HUES48 (cell line): ENCODE measurements around the gene GSTA2.

ENCODE experiments used
- H3K27ac ChIP-seq: one replicate; pipeline ENCODE4 v1.7.0; 2013; ENCODE audit warnings: low read depth, low read length, inconsistent platforms
- H3K27me3 ChIP-seq: 2 replicates; pipeline ENCODE4 v1.6.1; 2013; ENCODE audit warnings: mild to moderate bottlenecking, low read length; ENCODE audit not compliant: control insufficient read depth, insufficient read depth
- H3K36me3 ChIP-seq: 2 replicates; pipeline ENCODE4 v1.6.1; 2013; ENCODE audit warnings: low read length; ENCODE audit not compliant: control insufficient read depth, insufficient read depth
- H3K4me1 ChIP-seq: 2 replicates; pipeline ENCODE4 v1.6.1; 2013; ENCODE audit warnings: mild to moderate bottlenecking, low read length; ENCODE audit not compliant: control insufficient read depth, insufficient read depth
- H3K4me3 ChIP-seq: 2 replicates; pipeline ENCODE4 v1.5.1; 2013; ENCODE audit warnings: mild to moderate bottlenecking, low read depth, low read length
- H3K9ac ChIP-seq: 2 replicates; pipeline ENCODE4 v1.6.1; 2013; ENCODE audit warnings: mild to moderate bottlenecking, low read depth, low read length, moderate library complexity
- H3K9me3 ChIP-seq: 2 replicates; pipeline ENCODE4 v1.6.1; 2013; ENCODE audit warnings: low read length; ENCODE audit not compliant: control insufficient read depth, insufficient read depth

The GSTA2 gene

DNA sequence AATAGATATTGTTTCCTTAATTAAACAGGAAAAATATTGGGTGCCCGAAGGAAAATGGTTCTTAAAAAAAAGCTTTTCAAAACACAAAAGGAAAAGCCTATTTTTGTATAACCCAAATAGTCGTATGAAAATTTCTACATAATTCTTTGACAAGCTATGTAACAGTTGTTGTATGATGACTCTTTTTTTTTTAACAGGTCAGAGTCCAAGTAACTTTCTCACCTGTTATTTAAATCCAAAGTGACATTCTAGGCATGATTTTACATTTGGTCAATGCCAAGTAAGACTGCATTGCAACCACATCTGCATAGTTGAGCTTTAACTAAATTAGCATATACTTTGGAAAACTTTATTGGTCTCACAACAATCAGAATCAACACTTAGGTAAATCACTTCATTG is 24.1 kb downstream of the GSTA2 start:
- Histone ChIP-seq H3K9me3 (no peaks in the 10 kb centered on the region), H3K4me3 (no peak overlapping the region), H3K27me3 (no peaks in the 10 kb centered on the region), H3K27ac (no peak overlapping the region), H3K4me1 (peaks cover 11% of the 10 kb centered on the region), H3K36me3 (no peaks in the 10 kb centered on the region), H3K9ac (no peak overlapping the region)

DNA sequence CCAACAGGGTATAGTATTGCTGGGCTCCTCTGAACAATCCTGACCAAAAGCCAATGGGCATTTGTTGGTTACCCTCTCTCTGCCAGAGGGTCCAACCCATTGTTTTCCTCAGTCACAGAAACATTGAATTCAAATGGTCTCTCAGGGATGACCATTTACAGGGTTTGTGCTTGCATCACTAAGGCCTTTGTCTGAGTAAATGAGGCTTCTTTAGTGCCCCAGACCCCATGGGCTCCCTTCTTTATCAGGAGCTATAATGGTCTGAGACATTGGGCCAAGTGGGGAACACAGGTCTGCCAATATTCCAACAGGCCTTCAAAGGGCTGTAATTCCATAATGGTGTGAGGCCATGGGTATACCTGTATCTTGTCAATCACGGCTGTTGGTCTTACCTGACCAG is 27.1 kb downstream of the GSTA2 start:
- Histone ChIP-seq H3K4me1 (peaks cover 20% of the 10 kb centered on the region), H3K27ac (peak overlapping the region; percentile 48), H3K9me3 (no peaks in the 10 kb centered on the region), H3K27me3 (no peaks in the 10 kb centered on the region), H3K9ac (no peak overlapping the region), H3K36me3 (no peaks in the 10 kb centered on the region), H3K4me3 (no peak overlapping the region)

DNA sequence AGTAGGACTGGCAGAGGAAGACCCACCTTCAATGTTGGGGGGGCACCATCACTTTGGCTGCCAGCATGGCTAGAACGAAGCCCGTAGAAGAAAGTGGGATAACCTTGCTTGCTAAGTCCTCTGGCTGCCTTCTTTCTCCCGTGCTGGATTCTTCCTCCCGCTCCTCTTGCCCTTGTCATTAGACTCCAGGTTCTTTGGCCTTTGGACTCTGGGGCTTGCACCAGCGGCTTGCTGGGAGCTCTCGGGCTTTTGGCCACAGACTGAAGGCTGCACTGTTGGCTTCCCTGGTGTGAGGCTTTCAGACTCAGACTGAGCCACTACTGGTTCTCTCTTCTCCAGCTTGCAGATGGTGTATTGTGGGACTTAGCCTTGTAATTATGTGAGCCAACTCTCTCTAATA is 28.2 kb downstream of the GSTA2 start:
- no peak overlapping the region for H3K9ac ChIP-seq
- no peaks in the 10 kb centered on the region for H3K36me3 ChIP-seq
- no peak overlapping the region for H3K27ac ChIP-seq
- peaks cover 27% of the 10 kb centered on the region for H3K4me1 ChIP-seq
- H3K27me3 ChIP-seq: no peaks in the 10 kb centered on the region
- H3K4me3 ChIP-seq: no peak overlapping the region
- H3K9me3 ChIP-seq: no peaks in the 10 kb centered on the region

DNA sequence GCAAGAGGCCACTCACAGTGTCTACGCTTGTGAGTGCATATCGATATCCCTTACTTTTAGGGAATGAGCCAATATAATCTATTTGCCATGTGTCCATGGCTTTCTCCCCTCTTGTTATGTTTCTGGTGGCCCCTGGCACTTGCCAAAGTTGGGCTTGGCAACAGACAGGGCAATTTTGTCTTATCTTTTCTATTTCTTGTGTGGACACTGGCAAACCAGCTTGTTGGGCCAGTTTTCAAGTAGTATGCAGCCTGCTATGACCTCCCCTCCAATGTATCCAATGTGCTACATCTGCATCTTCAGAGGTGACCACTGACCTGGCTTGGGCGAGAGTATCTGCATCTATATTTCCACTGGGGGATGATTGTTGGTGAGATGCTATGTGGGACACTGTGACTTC is 29.2 kb downstream of the GSTA2 start:
- no peak overlapping the region for H3K27ac ChIP-seq

DNA sequence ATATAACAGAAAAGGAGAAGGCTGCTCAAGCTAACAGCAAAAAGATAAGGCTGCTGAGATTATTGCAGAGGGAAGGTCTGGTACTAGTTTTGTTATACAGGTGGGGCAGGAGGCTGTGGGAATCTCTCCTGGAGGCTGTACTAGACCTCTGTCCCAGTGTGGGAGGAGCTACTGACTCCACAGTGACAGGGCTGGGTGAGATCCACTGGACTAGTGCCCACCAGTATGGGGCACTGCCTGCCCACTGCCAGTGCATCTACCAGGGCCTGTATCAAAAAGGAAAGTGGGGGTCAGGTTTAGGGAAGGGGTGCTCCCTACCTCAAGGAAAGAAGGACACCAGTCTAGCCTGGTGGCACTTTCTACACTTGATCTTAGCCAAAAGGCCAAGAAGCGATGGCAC is 30.1 kb downstream of the GSTA2 start:
- no peaks in the 10 kb centered on the region for H3K9me3 ChIP-seq
- H3K4me3 ChIP-seq: no peak overlapping the region
- H3K4me1 ChIP-seq: peaks cover 27% of the 10 kb centered on the region
- H3K27me3 ChIP-seq: no peaks in the 10 kb centered on the region
- H3K27ac ChIP-seq: no peak overlapping the region
- no peaks in the 10 kb centered on the region for H3K36me3 ChIP-seq
- H3K9ac ChIP-seq: no peak overlapping the region

More for the DNA sequence above, 29.2 kb downstream of the GSTA2 start:
- Histone ChIP-seq H3K27me3 (no peaks in the 10 kb centered on the region), H3K36me3 (no peaks in the 10 kb centered on the region), H3K4me3 (no peak overlapping the region), H3K4me1 (peaks cover 27% of the 10 kb centered on the region), H3K9ac (no peak overlapping the region), H3K9me3 (no peaks in the 10 kb centered on the region)

DNA sequence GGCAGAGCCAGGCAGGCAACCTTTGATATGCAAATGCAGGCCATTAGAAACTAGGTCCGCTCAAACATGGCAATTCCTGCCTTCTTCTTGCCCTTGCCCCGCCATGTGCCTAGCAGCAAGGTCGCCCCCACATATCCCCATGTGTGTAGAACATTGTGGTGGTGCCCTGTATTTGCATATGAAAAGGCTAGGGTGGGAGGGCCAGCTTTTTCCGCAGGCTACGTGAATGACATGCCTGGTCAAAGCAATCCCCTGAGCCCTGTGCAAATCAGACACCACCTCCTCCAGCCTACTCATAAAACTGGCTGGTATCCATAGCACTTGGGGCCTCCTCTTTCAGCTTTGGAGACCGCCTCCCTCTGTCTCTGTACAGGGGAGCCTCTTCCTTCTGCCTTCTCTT is 31.6 kb downstream of the GSTA2 start:
- no peak overlapping the region for H3K9ac ChIP-seq
- H3K27me3 ChIP-seq: no peaks in the 10 kb centered on the region
- peaks cover 32% of the 10 kb centered on the region for H3K4me1 ChIP-seq
- H3K9me3 ChIP-seq: no peaks in the 10 kb centered on the region
- H3K4me3 ChIP-seq: no peak overlapping the region
- no peak overlapping the region for H3K27ac ChIP-seq
- H3K36me3 ChIP-seq: no peaks in the 10 kb centered on the region

DNA sequence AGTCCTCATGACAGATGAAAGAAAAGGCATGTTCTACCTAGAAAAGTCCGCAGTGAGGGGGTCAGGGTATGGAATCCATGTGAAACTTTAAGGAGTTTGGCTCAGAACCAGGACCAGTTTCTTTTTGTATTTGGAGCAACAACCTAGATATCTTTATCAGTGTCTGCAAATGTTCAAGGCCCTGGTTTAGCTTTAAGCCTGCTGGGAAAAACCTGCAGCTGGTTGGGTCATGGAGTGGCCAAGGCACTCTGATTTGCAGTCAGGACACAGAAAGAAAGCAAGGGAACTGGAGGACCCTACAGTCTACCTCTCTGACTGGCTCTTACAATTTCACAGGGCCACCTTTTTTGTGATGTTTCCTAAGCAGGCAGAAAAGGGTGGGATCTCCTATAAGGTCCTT is 33.7 kb downstream of the GSTA2 start:
- Histone ChIP-seq H3K27ac (no peak overlapping the region), H3K36me3 (no peaks in the 10 kb centered on the region)

DNA sequence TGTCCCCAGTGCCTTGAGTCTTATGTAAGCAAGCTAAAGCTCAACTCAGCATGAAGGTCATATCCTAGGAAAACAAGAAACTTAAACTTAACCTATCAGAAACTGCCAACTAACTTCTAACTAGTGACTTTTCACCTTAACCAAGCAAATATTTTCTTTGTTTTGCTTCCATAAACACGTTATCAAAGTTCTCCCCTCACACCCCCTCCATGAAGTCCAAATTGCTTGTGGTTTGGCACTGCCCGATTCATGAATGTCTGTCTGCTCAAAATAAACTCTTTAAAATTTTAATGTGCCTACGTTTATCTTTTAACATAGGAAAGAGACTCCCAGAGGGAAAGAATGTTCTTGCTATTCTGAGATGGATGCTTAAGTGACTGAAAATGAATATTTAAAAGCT is 34.9 kb downstream of the GSTA2 start:
- no peaks in the 10 kb centered on the region for H3K9me3 ChIP-seq
- no peak overlapping the region for H3K27ac ChIP-seq
- no peaks in the 10 kb centered on the region for H3K36me3 ChIP-seq
- no peaks in the 10 kb centered on the region for H3K27me3 ChIP-seq
- no peak overlapping the region for H3K9ac ChIP-seq
- peaks cover 25% of the 10 kb centered on the region for H3K4me1 ChIP-seq
- no peak overlapping the region for H3K4me3 ChIP-seq

More for the DNA sequence above, 33.7 kb downstream of the GSTA2 start:
- H3K4me3 ChIP-seq: no peak overlapping the region
- no peak overlapping the region for H3K9ac ChIP-seq
- no peaks in the 10 kb centered on the region for H3K27me3 ChIP-seq
- H3K9me3 ChIP-seq: no peaks in the 10 kb centered on the region
- peaks cover 25% of the 10 kb centered on the region for H3K4me1 ChIP-seq

DNA sequence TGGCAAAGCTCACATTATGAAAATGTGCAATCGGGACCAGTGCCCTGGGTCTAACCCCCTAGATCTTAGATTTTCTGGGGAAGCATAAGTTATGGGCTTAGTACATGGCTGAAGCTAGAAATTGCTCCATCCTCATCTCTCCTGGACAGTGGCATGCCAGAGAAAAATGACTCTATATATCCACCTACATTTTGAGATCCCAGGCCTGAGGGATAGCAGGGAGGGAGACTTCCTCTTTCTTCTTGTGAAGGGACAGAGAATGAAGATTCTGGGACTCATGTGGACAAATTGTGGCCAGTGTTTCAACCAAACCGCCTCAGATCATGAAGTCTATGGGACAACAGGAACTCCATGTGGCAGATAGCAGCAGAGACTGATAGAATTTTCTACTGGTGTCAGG is 35.4 kb downstream of the GSTA2 start:
- no peaks in the 10 kb centered on the region for H3K27me3 ChIP-seq
- no peaks in the 10 kb centered on the region for H3K36me3 ChIP-seq
- no peak overlapping the region for H3K4me3 ChIP-seq
- no peak overlapping the region for H3K27ac ChIP-seq
- H3K4me1 ChIP-seq: peaks cover 25% of the 10 kb centered on the region
- H3K9ac ChIP-seq: no peak overlapping the region
- no peaks in the 10 kb centered on the region for H3K9me3 ChIP-seq

DNA sequence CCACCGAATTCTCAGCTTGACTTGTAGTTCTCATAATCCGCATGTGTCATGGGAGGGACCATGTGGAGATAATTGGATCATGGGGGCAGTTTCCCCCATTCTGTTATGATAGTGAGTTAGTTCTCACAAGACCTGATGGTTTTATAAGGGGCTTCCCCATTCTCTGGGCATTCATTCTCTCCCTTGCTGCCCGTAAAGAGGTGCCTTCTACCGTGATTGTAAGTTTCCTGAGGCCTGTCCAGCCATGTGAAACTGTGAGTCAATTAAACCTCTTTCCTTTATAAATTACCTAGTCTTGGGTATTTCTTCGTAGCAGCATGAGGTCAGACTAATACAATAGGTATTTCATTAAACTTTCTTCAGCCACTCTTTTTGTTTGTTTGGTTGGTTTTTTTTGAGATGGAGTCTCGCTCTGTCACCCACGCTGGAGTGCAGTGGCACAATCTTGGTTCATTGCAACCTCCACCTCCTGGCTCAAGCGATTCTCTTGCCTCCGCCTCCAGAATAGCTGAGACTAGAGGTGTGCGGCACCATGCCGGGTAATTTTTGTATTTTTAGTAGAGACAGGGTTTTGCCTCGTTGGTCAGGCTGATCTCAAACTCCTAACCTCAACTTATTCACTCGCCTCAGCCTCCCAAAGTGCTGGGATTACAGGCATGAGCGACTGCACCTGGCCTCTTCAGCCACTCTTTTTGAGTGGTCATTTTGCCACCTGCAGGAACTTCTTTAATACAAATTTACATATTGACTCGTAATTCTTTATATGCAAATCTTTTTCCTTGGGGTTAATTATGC is 36.3 kb downstream of the GSTA2 start:
- Histone ChIP-seq H3K9ac (no peak overlapping the region), H3K9me3 (no peaks in the 10 kb centered on the region), H3K27me3 (no peaks in the 10 kb centered on the region), H3K36me3 (no peaks in the 10 kb centered on the region), H3K4me1 (peaks cover 23% of the 10 kb centered on the region), H3K27ac (peak overlapping the region; percentile 50), H3K4me3 (no peak overlapping the region)

DNA sequence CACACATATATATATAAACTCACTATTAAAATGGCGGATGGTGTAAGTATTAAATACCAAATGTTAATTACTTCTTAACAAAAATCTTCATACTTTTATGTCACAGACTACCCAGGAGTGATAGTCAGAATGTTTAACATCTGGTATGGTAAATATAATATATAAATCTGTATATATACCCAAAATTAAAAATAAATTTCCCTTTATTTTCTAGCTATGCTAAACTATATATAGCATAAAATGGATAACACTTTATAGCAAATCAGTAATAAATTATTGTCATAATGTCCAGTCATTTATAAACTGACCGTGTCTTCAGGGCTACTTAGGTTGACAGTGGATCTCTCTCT is 37.1 kb downstream of the GSTA2 start:
- H3K27me3 ChIP-seq: no peaks in the 10 kb centered on the region
- peaks cover 16% of the 10 kb centered on the region for H3K4me1 ChIP-seq
- no peak overlapping the region for H3K4me3 ChIP-seq
- peak overlapping the region; percentile 50 for H3K27ac ChIP-seq
- no peaks in the 10 kb centered on the region for H3K36me3 ChIP-seq
- H3K9me3 ChIP-seq: no peaks in the 10 kb centered on the region
- H3K9ac ChIP-seq: no peak overlapping the region
